Measurements from ENCODE around the gene MORN5.

Gene MORN5

GRCh38 chr9:122204055-122204454, 44.3 kb downstream of the MORN5 start:
- TF ChIP-seq ZFP3 (CRISPR knock-in tag; IDR thresholded peaks at IDR 0.05) (no peak), TSHZ2 (CRISPR knock-in tag; IDR thresholded peaks at IDR 0.05) (no peak), ZFP30 (CRISPR knock-in tag; IDR thresholded peaks at IDR 0.05) (no peak), CSRNP3 (CRISPR knock-in tag; IDR thresholded peaks at IDR 0.05) (no peak), OSR1 (CRISPR knock-in tag; IDR thresholded peaks at IDR 0.05) (no peak), TCF4 (CRISPR knock-in tag; IDR thresholded peaks at IDR 0.05; ENCODE audit: borderline replicate concordance) (no peak)
- peak; percentile 55 for ATAC-seq

- ATAC-seq = no peak
- TF ChIP-seq TSHZ2 (CRISPR knock-in tag; IDR thresholded peaks at IDR 0.05) = no peak
- no peak for TF ChIP-seq PATZ1 (CRISPR knock-in tag; IDR thresholded peaks at IDR 0.05; ENCODE audit: borderline replicate concordance)
- no peak for TF ChIP-seq OSR1 (CRISPR knock-in tag; IDR thresholded peaks at IDR 0.05)
- TF ChIP-seq TOX (CRISPR knock-in tag; IDR thresholded peaks at IDR 0.05; ENCODE audit: borderline replicate concordance) = no peak
- TF ChIP-seq ESRRG (CRISPR knock-in tag; IDR thresholded peaks at IDR 0.05) = no peak
- no peak for TF ChIP-seq ZC3H10 (CRISPR knock-in tag; IDR thresholded peaks at IDR 0.05)
- TF ChIP-seq BACH2 (CRISPR knock-in tag; IDR thresholded peaks at IDR 0.05; ENCODE audit: borderline replicate concordance) = no peak
- no peak for TF ChIP-seq ARNTL (CRISPR knock-in tag; IDR thresholded peaks at IDR 0.05; ENCODE audit: borderline replicate concordance, low read depth)
- TF ChIP-seq SNAI2 (CRISPR knock-in tag; IDR thresholded peaks at IDR 0.05) = no peak
- TF ChIP-seq PPARA (CRISPR knock-in tag; IDR thresholded peaks at IDR 0.05; ENCODE audit: borderline replicate concordance) = no peak
- no peak for TF ChIP-seq CREB5 (CRISPR knock-in tag; IDR thresholded peaks at IDR 0.05; ENCODE audit: low read depth)
- TF ChIP-seq ISL1 (CRISPR knock-in tag; IDR thresholded peaks at IDR 0.05) = no peak
- TF ChIP-seq TCF4 (CRISPR knock-in tag; IDR thresholded peaks at IDR 0.05; ENCODE audit: borderline replicate concordance) = no peak
- TF ChIP-seq ZFP30 (CRISPR knock-in tag; IDR thresholded peaks at IDR 0.05) = no peak
Observed at GRCh38 chr9:122204491-122204890, 44.8 kb downstream of the MORN5 start.

GRCh38 chr9:122205176-122205575, 45.5 kb downstream of the MORN5 start:
- no peak for TF ChIP-seq OSR1 (CRISPR knock-in tag; IDR thresholded peaks at IDR 0.05)
- TF ChIP-seq ZFP3 (CRISPR knock-in tag; IDR thresholded peaks at IDR 0.05) = no peak
- no peak for TF ChIP-seq ZFP30 (CRISPR knock-in tag; IDR thresholded peaks at IDR 0.05)
- TF ChIP-seq ZNF8 (CRISPR knock-in tag; IDR thresholded peaks at IDR 0.05) = no peak
- TF ChIP-seq PPARA (CRISPR knock-in tag; IDR thresholded peaks at IDR 0.05; ENCODE audit: borderline replicate concordance) = no peak
- no peak for TF ChIP-seq PATZ1 (CRISPR knock-in tag; IDR thresholded peaks at IDR 0.05; ENCODE audit: borderline replicate concordance)
- no peak for TF ChIP-seq ESRRG (CRISPR knock-in tag; IDR thresholded peaks at IDR 0.05)
- ATAC-seq = no peak

Data from SK-N-SH treated with all-trans-retinoic acid at 6 μM for 48 hours (cell line).